Naive B cell (primary cell): ENCODE measurements around the gene COA5. TPM values are rescaled to one million over a fixed set of nuclear protein-coding genes. Genes with fewer than 3 reads are reported as not detected.

Experiments
- ATAC-seq, 2 donors: fragments of 150-1000 bp; cut with Tn5 transposase; 2 replicates each; pipeline ENCODE4 v1.10.0; 2021; ENCODE audit warnings: low read depth in 2 of 2, mild to moderate bottlenecking in 2 of 2, moderate library complexity in 2 of 2
- DNase-seq: peaks from one replicate; pipeline ENCODE4 v3.0.0; 2022
- H3K27ac Mint-ChIP-seq, 6 donors: one replicate each; pipeline ENCODE4 v1.8.0; 2020 to 2022; ENCODE audit warnings: mild to moderate bottlenecking in 6 of 6, mixed read lengths in 6 of 6, moderate library complexity in 5 of 6, inconsistent platforms in 2 of 6
- H3K27me3 Mint-ChIP-seq, 3 donors: one replicate each; pipeline ENCODE4 v1.8.0; 2021 to 2022; ENCODE audit warnings: mixed read lengths in 3 of 3, mild to moderate bottlenecking in 1 of 3
- H3K36me3 Mint-ChIP-seq, 2 donors: one replicate each; pipeline ENCODE4 v1.8.0; 2020 to 2022; ENCODE audit warnings: mixed read lengths in 2 of 2, inconsistent platforms in 1 of 2, mild to moderate bottlenecking in 1 of 2
- H3K4me1 Mint-ChIP-seq, 3 donors: one replicate each; pipeline ENCODE4 v1.8.0; 2020 to 2022; ENCODE audit warnings: mixed read lengths in 3 of 3, inconsistent platforms in 1 of 3, mild to moderate bottlenecking in 1 of 3, moderate library complexity in 1 of 3
- H3K4me3 Mint-ChIP-seq, 8 donors: one replicate each; pipeline ENCODE4 v1.8.0; 2020 to 2022; ENCODE audit warnings: mild to moderate bottlenecking in 8 of 8, mixed read lengths in 8 of 8, moderate library complexity in 8 of 8, inconsistent platforms in 2 of 8
- H3K9me3 Mint-ChIP-seq, 7 donors: one replicate each; pipeline ENCODE4 v1.8.0; 2020 to 2022; ENCODE audit warnings: mixed read lengths in 7 of 7, mild to moderate bottlenecking in 5 of 7, inconsistent platforms in 2 of 7, moderate library complexity in 1 of 7
- polyA plus RNA-seq, 6 donors: library from polyadenylated mRNA; unstranded; fragments of 300-500 nt; fragmentation: Illumina TruSeq; gene quantifications; one replicate each; pipeline ENCODE4 v1.2.3, GENCODE V29; 2021; ENCODE audit warnings: low read depth in 6 of 6

The COA5 gene
- polyA plus RNA-seq, result 10 to 100 TPM; 27.4 to 40.5 (median 36.0) TPM

- DNase-seq, result peak; percentile 92
- Mint-ChIP-seq H3K27ac (peak within 1 kb of the TSS; percentile 93 to 98 (median 96)), H3K9me3 (no peaks in the 10 kb centered on the region), H3K27me3 (no peaks in the 10 kb centered on the region), H3K4me1 (peaks cover 49 to 60% (median 52%) of the 10 kb centered on the region in 3 donors), H3K36me3 (peaks cover 4% of the 10 kb centered on the region in 2 donors), H3K4me3 (peak within 1 kb of the TSS; percentile 89 to 99 (median 94))
- peak; percentile 86 for ATAC-seq
Measured at GRCh38 chr2:98608116-98608961, at the start of gene COA5, which contains the start of gene UNC50. COA5 (minus strand) TSS chr2:98608512; CDS start chr2:98608405, 107 bp downstream. UNC50 (plus strand) TSS chr2:98608589; CDS start chr2:98609760, 1,171 bp downstream.

DNA sequence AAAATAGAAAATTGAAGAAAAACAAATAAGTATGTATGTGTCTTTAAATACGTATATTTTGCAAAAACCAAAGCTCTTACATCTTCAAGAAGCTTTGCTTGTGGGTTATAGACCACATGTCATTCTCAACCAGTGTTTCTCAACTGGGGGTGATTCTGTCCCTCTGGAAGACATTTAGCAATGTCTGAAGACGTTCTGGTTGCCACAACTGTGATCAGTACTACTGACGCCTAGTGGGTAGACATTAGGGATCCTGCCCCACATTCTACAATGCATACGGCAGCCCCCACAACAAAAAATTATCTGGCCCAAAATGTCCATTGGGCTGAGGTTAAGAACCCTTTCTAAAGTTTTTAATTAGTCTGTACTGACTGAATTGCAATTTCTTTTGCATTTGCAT is 48.5 kb upstream of the COA5 start:
- ATAC-seq, result no peak

DNA sequence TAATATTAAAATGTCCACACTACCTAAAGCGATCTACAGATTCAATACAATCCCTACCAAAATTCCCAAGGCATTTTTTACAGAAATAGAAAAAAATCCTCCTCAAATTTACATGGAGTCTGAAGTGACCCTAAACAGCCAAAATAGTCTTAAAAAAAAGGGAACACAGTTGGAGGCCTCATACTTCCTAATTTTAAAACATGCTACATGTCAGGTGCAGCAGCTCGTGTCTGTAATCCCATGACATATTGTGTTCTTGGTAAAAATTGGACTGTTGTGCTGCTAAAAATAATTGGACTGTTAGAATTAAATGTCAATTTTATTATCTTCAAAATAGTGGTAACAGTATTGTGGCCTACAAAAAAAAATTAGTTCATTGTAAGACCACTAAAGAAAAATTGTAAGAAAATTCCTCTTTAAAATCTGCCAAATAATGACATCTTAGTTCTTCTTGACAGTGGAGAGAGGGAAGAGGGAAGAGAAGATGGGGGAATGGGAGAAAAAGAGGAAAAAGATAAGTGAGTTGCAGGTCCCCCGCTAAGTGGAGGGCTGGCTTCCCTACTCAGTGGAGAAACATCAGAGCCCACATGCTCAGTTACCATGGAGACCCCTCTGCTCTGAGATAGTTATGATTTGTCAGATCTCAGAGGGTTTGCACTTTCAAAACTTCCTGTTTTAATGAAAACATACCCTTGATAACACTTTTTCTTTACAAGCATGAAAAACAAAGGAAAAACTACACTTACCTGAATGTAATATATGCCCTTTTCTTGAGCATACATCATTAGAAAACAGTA is 46.6 kb upstream of the COA5 start:
- Mint-ChIP-seq H3K36me3 (peaks cover 0 to 6% of the 10 kb centered on the region in 2 donors), H3K9me3 (peaks cover 0 to 1% (median 0%) of the 10 kb centered on the region in 7 donors), H3K27ac (peak overlapping the region in 4 of 6 donors; percentile 52 to 70 (median 68)), H3K27me3 (no peaks in the 10 kb centered on the region), H3K4me1 (peaks cover 5 to 24% (median 14%) of the 10 kb centered on the region in 3 donors), H3K4me3 (peak overlapping the region in 1 of 8 donors; percentile 26)
- DNase-seq (peak; percentile 7), ATAC-seq (peak; percentile 56 to 65)

More for the DNA sequence above, 48.5 kb upstream of the COA5 start:
- H3K4me3 Mint-ChIP-seq, result no peak overlapping the region
- DNase-seq, result no peak
- H3K27me3 Mint-ChIP-seq, result no peaks in the 10 kb centered on the region
- peaks cover 5 to 20% (median 14%) of the 10 kb centered on the region in 3 donors for H3K4me1 Mint-ChIP-seq
- peaks cover 0 to 10% (median 6%) of the 10 kb centered on the region in 7 donors for H3K9me3 Mint-ChIP-seq
- H3K36me3 Mint-ChIP-seq, result peaks cover 12 to 16% of the 10 kb centered on the region in 2 donors
- H3K27ac Mint-ChIP-seq, result no peak overlapping the region

DNA sequence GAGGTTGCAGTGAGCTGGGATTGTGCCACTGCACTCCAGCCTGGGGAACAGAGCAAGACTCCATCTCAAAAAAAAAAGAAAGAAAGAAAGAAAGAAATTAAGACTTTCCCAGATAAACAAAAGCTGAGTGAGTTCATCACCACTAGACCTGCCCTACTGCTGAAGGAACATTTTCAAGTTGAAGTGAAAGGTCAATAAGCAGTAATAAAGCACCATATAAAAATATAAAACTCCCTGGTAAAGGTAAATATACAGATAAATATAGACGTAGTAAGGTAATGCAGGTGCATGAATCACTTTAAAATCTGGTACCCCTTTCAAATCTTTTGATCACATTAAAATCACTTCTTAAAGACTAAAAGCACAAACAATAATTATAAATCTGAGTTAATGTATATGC is 42.7 kb upstream of the COA5 start:
- no peak for ATAC-seq
- Mint-ChIP-seq H3K36me3 (peaks cover 0 to 8% of the 10 kb centered on the region in 2 donors), H3K9me3 (peaks cover 0 to 1% (median 0%) of the 10 kb centered on the region in 7 donors), H3K4me1 (peaks cover 9 to 24% (median 18%) of the 10 kb centered on the region in 3 donors), H3K4me3 (no peak overlapping the region), H3K27me3 (no peaks in the 10 kb centered on the region), H3K27ac (peak overlapping the region in 2 of 6 donors; percentile 46 to 86)
- no peak for DNase-seq

GRCh38 chr2:98649992-98650375 is 41.7 kb upstream of the COA5 start:
- Mint-ChIP-seq H3K36me3 (peaks cover 0 to 8% of the 10 kb centered on the region in 2 donors), H3K9me3 (peaks cover 0 to 1% (median 0%) of the 10 kb centered on the region in 7 donors), H3K27me3 (no peaks in the 10 kb centered on the region), H3K4me1 (peaks cover 7 to 22% (median 11%) of the 10 kb centered on the region in 3 donors), H3K4me3 (no peak overlapping the region), H3K27ac (peak overlapping the region in 1 of 6 donors; percentile 63)
- ATAC-seq (no peak), DNase-seq (no peak)

GRCh38 chr2:98649135-98649991 is 41.1 kb upstream of the COA5 start:
- Mint-ChIP-seq H3K36me3 (peaks cover 0 to 8% of the 10 kb centered on the region in 2 donors), H3K27me3 (no peaks in the 10 kb centered on the region), H3K4me3 (peak overlapping the region in 1 of 8 donors; percentile 42), H3K27ac (peak overlapping the region in 1 of 6 donors; percentile 63), H3K4me1 (peaks cover 4 to 16% (median 5%) of the 10 kb centered on the region in 3 donors), H3K9me3 (peaks cover 0 to 1% (median 0%) of the 10 kb centered on the region in 7 donors)
- ATAC-seq, result peak; percentile 78 to 84
- peak; percentile 68 for DNase-seq

DNA sequence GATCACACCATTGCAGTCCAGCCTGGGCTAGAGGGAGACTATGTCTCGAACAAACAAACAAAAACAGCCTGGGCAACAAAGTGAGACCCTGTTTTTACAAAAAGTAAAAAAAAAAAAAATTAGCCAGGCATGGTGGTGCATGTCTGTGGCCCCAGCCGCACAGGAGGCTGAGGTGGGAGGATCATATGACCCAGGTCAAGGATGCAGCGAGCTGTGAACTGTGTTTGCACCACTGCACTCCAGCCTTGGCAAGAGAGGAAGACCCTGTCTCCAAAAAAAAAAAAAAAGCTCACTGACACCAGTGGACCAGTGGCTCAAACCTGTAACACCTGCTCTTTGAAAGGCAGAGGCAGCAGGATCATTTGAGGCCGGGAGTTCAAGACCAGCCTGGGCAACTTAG is 40.1 kb upstream of the COA5 start:
- Mint-ChIP-seq H3K4me3 (no peak overlapping the region), H3K9me3 (peaks cover 0 to 1% (median 0%) of the 10 kb centered on the region in 7 donors), H3K36me3 (peaks cover 0 to 8% of the 10 kb centered on the region in 2 donors), H3K27ac (no peak overlapping the region), H3K4me1 (peaks cover 4 to 10% (median 4%) of the 10 kb centered on the region in 3 donors), H3K27me3 (no peaks in the 10 kb centered on the region)
- ATAC-seq, result no peak
- DNase-seq, result no peak

DNA sequence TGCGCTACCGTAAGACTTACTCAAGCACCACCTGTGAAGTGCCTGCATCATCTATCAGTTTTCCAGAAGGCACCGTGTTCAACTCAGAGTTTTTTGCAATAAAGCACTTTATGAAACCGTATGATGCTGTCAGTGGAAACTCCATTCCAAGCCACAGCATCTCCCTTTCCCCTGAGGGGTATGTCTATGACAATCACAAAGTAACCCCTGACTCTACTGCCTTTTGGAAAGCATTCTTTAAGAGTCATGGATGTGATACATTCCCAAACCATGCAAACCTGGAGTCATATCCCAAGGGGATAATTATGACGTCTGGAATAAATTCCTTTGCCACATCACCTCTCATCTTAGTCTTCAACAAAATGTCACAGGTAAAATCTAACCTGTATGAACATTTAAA is 39.3 kb upstream of the COA5 start:
- peaks cover 0 to 1% (median 0%) of the 10 kb centered on the region in 7 donors for H3K9me3 Mint-ChIP-seq
- no peak for DNase-seq
- H3K27me3 Mint-ChIP-seq, result no peaks in the 10 kb centered on the region
- no peak overlapping the region for H3K4me3 Mint-ChIP-seq
- no peak for ATAC-seq
- H3K36me3 Mint-ChIP-seq, result peaks cover 0 to 8% of the 10 kb centered on the region in 2 donors
- H3K4me1 Mint-ChIP-seq, result peaks cover 4 to 5% (median 4%) of the 10 kb centered on the region in 3 donors
- H3K27ac Mint-ChIP-seq, result peak overlapping the region in 1 of 6 donors; percentile 57

DNA sequence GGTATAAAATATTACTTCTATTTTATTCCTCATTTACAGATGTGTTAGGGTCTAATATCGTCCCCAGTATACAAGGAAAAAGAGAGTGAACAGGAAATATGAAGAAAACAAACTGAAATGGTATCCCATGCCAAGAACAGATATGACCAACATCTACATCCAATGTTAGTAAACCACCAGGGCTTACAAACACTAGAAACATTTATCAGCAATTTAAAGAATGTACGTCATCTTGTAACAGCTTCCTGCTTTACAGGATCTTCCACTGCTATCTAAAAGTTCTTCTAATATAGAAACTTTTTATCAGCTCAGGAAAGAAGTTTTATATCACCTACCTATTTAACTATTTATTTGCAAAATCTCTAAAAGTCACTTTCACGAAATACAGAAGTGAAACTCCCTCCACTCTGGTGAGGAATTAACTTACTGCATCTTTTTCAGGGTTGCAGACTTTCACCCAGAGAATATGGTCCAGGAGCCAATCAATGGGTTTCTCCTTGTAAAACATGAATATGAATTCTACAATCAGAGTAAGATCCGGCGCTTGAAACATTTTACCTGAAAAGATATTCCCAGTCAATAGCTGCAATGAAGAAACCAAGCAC is 35.3 kb upstream of the COA5 start:
- H3K4me3 Mint-ChIP-seq, result no peak overlapping the region
- ATAC-seq (no peak), DNase-seq (no peak)
- no peaks in the 10 kb centered on the region for H3K27me3 Mint-ChIP-seq
- H3K36me3 Mint-ChIP-seq, result peaks cover 0 to 6% of the 10 kb centered on the region in 2 donors
- no peaks in the 10 kb centered on the region for H3K9me3 Mint-ChIP-seq
- H3K27ac Mint-ChIP-seq, result peak overlapping the region in 1 of 6 donors; percentile 38
- no peaks in the 10 kb centered on the region for H3K4me1 Mint-ChIP-seq

GRCh38 chr2:98637401-98638147 is 29.3 kb upstream of the COA5 start:
- peaks cover 8 to 22% of the 10 kb centered on the region in 2 donors for H3K36me3 Mint-ChIP-seq
- H3K27ac Mint-ChIP-seq, result peak overlapping the region in 1 of 6 donors; percentile 74
- peak in 1 of 2 donors; percentile 68 for ATAC-seq
- H3K4me3 Mint-ChIP-seq, result peak overlapping the region in 1 of 8 donors; percentile 6
- DNase-seq, result no peak
- H3K9me3 Mint-ChIP-seq, result no peaks in the 10 kb centered on the region
- no peaks in the 10 kb centered on the region for H3K27me3 Mint-ChIP-seq
- H3K4me1 Mint-ChIP-seq, result peaks cover 0 to 5% (median 0%) of the 10 kb centered on the region in 3 donors

- no peak for DNase-seq
- H3K36me3 Mint-ChIP-seq, result peaks cover 8 to 27% of the 10 kb centered on the region in 2 donors
- ATAC-seq, result no peak
- H3K4me1 Mint-ChIP-seq, result peaks cover 0 to 5% (median 0%) of the 10 kb centered on the region in 3 donors
- H3K27ac Mint-ChIP-seq, result peak overlapping the region in 4 of 6 donors; percentile 5 to 87 (median 80)
- H3K27me3 Mint-ChIP-seq, result no peaks in the 10 kb centered on the region
- H3K9me3 Mint-ChIP-seq, result no peaks in the 10 kb centered on the region
- H3K4me3 Mint-ChIP-seq, result no peak overlapping the region
Measured at GRCh38 chr2:98634406-98635092, 26.2 kb upstream of the COA5 start.
